Measurements from ENCODE around the gene MATK.
A peak's percentile ranks its signal among the peaks of the same experiment; 100 is the strongest.

Gene MATK, protein sequence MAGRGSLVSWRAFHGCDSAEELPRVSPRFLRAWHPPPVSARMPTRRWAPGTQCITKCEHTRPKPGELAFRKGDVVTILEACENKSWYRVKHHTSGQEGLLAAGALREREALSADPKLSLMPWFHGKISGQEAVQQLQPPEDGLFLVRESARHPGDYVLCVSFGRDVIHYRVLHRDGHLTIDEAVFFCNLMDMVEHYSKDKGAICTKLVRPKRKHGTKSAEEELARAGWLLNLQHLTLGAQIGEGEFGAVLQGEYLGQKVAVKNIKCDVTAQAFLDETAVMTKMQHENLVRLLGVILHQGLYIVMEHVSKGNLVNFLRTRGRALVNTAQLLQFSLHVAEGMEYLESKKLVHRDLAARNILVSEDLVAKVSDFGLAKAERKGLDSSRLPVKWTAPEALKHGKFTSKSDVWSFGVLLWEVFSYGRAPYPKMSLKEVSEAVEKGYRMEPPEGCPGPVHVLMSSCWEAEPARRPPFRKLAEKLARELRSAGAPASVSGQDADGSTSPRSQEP

DNA sequence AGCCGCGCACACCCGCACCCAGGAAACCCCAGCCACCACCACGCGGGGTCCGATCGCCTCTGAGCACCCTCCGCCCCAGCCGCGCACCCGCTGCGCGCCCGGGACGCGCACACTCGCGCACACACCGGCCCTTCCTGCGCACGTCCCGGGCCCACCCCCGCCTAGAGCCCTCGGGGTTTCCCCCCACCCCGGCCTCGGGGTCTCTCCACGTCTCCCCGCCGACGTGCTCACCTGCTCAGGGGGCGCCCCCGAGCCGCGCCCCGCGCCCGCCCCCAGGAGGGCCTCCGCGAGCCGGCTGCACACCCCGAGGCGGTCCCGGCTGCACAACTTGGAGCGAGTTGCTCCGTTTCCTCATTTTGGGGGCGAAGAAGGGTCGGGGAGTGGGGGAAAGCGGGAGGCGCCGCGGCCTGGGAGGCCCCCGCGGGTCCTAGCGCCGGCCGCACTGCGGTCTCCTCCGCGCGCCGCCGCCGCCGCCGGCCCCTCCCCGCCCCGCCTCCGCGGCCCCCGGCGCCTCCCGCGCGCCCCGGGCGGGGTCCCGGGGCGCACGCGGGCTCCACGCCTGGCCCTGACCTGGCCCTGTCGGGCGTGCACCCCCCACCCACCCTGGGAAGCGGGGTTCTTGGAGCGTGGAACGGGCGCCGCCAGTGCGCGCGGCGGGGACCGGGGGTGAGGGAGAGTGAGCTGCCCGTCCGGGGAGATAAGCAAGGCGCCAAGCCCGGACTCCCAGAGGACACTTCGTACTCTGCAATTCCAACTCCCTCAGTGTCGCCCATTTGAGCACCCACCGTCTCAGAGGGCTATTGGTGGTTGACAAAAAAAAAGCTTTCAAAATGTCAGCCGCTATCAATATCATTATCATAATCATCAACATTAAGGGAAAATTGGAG lies at the start of gene MATK:
Gene MATK (minus strand): TSS at position 444 of the 887 bp plus-strand sequence. CDS start 1,246 bp downstream, outside the sequence.
- DNase-seq = peak; percentile 86

DNA sequence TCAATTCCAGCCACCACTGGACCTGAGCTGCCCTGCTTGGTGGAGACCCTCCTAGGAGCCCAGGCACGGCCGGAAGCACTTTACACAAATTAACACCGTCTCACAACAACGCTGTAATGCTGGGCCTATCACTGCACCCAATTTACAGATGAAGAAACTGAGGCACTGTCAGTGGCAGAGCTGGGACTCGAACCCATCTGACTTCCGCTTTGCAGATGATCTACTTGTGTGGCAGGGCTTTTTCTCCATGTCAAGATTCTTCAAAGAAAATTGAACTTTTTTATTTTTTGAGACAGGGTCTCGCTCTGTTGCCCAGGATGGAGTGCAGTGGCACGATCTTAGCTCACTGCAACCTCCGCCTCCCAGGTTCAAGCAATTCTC lies 48.9 kb upstream of the MATK start:
- no peak for DNase-seq

DNA sequence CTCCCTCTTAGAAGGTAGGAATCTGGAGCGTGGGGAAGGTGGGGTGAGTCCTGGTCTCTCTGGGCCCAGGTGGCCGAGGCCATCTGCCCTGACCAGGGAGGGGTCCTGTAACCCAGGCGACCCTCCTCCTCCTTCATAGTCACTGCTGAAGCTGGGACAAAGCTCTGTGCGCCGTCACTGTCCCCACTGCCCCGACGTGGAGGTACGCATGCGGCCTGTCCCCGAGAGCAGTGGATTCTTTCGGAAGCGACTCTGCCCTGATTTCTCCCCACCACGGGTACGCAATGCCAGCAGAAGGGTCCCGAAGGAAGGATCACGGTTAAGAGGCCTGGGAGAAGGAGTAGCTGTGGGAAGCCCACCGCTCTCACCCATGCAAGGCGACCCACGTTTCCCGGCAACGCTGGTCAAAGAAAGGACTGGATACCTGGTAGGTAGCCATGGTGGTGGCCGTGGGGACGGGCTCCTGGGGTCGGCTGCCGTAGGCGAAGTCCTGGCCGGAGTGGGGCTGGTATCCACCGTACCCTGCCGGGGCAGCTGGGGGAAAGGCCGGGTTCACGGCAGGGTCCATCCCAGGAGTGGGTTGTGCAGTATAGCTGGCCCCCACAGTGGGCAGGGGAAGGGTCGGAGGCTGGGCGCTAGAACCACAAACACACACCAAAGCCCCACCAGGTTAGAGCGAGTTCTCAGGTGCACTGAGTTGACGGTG lies 48.3 kb upstream of the MATK start:
- no peak for DNase-seq

DNA sequence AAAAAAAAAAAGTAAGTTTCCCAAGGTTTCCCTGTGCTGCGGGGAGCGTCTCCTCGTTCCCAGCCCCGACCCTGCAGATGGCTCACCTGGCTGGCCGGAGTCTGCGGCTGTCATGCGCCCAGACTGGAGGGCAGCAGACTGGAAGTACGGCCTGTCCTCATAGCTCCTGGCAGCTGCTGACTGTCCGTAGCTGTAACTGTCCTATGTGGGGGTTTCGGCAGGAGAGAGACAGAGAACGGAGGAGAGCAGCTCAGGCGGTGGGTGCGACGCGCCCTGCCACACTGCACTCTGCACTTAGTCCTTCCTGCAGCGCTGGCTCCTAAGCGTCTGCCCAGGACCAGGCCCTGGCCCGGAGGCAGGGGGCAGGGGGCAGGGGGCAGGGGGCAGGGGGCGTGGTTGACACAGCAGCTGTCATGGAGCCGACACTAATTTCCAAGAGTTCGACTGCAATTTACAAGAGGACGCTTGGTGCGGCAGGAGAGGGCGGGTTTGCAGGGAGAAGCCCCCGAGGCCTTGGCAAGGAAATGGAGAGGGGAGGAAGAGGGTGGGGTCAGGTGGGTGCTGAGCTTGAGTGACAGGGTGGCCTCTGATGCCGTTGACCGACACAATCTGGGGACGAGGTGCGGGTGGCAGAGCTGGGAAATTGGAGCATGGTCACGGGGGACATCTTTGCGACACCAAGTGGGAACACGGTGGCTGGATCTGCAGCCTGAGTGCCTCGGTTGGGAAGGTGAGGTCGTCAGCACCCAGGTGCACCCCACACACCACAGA lies 47.6 kb upstream of the MATK start:
- DNase-seq = no peak

DNA sequence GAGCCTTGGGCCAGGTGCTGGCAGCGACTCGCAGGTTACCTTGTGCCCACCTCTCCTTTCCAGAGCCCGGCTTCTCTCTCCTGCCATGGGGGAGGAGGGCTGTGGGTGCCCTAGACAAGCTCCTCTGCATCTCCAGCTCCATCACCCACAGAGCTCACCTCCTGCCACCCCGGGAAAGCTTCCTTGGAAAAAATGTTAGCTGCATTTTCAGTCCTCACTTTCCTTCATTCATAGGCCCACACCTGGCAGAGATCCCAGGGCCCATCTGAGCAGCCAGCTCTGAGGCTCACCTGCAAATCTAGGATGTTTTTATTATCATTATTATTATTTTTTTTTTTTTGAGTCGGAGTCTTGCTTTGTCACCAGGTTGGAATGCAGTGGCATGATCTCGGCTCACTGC lies 45.8 kb upstream of the MATK start:
- DNase-seq = no peak

DNA sequence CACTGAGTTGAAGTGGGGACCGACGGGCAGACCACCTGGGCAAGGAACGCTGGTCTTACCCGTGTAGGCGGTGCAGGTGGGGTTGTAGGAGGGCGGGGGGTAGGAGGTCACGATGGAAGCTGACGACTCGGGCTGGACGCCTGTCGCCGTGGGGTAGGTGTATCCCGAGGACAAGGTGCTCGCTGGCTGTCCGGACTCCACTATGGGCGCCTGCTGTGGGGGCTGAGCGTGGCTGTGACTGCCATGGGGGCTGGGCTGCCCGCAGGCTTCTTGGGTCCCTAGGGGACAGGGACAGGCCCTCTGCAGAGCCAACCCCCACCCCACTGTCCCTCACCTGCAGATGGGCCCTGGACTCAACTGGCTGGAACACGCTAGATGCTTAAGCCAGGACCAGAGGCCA lies 45.4 kb upstream of the MATK start:
- no peak for DNase-seq

DNA sequence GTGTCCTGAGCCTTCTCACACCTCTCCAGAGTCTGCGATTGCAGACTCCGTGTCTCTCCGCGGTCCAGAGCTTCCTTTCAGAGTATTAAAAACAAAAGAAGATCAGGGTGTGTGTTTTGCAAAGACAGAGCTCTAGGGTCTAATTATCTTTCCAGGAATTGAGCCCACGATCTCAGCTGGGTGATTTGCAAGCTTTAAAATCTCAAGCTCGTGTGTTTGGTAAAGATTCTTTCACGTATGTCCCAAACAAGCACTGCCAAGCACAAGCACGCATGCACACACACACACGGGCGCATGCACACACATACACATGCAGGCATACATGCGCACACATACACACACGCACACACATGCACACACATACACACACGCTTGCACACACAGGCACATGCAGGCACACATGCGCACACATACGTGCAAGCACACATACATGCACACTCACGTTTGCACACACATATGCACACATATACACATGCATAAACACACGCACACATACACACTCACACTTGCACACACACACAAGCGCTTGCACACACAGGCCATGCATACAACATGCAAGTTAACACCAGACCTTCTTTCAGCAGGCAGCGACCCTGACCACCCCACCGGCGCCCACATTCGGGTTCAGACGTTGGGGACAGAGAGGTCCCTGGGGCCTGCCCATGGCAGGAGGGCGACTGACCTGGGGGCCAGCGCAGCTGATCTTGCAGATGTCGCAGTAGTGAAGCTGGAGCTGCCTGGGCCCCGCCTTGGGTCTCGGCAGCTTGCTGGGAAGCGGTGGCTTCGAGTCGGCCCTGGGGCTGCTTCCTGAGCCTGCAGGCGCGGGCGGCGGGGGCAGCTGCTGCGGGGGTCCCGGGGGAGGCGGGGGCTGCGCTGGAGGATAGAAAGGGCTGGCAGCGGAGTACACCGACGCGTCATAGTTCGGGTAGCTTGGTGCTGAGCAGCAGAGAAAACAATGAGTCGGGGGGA lies 44.7 kb upstream of the MATK start:
- DNase-seq = no peak

DNA sequence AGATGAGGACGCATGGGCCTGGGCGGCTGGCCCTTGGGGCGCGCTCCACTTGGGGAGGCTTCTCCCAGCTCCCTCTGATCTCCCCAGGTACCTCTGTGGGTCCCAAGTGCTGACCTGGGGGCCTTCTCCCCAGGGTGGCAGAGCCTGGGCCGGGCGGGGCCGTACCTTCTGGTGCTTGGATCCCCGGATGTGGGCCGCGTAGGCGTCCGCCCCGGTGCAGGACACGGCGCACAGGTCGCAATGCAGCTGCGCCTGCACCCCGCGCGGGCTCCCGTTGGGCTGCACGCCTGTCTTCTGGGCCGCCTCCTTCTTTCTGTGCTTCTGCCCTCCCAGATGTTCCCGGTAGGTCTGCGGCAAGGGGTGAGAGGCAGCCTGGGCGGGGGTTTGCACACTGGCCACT lies 41.1 kb upstream of the MATK start:
- no peak for DNase-seq

DNA sequence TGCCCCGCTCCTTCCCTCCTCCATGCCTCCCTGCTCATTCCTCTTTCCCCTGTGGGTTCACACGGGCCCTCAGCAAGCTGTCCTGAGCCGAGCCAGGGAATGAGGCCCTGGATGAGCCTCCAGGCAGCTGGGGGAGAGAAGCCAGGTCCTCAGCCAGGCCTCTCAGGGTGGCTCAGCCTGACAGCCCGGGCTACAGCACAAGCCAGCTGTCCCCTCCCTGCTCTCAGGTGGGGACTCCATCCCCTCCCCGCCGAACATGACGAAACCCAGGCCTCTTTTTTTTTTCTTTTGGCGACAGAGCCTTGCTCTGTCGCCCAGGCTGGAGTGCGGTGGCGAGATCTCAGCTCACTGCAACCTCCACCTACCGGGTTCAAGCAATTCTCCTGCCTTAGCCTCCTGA lies 40.0 kb upstream of the MATK start:
- DNase-seq = no peak

DNA sequence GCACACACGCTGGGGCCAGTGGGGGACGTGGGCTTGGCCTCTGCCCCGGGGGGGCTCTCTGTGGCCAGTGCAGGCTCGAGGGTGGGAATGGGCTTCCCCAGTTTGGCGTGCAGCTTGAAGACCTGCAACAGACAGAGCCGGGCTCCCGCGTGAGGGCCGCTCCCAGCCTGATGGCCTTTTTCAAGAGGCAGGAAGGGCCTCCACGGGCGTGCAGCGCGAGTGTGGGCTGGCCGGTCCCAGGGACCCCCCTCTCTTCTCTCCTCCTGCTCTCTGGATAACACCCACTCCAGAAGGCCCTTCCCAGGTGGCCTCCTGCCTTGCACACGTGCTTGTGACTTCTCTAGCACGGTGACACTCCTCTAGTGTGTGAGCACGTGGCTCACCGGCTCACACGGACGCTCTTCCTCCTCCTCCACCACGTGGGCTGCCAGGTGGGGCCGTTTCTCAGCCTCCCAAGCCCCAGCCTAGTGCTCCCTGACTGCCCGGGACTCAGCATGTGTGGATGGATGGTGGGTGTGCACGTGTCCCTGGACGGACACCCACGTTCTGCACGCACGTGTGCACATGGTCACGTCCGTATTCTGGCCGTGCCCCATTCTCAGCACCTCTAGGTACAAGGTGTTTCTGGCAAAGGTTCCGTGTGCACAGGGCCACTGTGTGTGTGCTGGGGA lies 39.2 kb upstream of the MATK start:
- no peak for DNase-seq

DNA sequence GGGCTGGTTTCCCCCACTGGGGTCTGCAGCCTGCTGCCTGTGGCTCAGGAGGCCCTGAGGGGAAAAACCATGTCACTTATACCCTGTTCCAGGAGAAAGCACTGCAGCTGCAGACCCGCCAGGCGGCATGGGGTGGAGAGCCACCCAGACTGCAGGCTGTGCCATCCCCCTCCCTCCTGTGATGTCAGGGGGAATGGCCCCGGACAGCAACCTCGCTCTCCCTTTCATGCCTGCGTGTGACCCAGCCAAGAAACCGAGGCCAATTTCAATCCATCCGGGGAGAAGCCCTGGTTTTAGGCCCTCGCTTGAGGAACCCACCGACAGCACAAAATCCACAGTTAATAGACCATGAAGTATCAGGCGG lies 37.2 kb upstream of the MATK start:
- DNase-seq = no peak

DNA sequence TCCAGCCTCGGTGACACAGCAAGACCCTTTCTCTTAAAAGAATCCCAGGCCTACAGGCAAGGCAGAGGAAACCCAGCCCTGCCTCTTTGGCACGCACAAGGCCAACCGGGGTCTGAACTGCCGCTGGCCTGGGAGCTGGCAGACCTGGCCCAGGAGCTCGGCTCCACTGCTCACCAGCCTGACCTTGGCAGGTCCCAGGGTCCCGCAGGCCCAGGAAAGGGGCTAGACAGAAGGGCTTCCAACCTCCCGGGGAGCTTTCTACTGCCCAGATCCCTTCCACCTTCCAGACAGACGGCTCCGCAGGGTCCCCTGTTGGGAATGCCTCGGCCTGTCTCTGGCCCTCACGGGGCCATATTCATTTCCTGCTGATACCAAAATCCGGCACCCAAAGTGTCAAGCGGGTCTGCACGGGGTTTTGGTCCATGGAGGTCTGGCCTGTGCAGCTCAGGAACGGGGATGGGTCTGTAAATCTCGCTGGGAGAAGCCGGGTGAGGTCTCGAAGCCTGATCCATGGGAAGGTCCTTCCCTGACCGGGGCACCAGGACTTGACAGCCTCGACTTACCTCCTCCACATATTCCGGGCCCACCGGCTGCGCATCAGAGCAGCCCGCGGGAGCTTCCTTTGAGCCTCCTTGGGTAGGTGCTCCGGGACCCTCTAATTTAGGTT lies 36.6 kb upstream of the MATK start:
- DNase-seq = no peak

DNA sequence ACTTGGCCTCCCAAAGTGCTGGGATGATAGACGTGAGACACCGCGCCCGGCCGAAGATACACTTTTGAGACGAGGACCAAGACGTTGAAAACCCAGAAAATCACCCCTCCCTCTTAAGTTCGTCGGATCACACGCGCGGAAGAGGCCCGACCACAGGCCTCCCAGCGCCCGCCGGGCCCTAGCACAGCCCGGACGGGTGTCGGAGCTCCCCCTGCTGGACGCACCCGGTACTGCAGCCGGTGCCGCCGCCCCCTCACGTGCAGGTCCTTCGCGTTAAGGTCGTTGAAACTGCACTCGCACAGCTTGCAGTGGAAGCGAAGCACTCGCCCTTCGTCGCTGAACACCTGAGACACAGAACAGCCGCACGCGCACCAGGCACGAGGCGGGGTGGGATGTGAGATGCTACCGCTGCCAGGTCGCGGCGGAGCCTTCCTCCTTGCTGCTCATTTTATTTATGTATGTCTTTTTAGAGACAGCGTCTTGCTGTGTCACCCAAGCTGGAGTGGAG lies 35.7 kb upstream of the MATK start:
- DNase-seq = peak; percentile 85

DNA sequence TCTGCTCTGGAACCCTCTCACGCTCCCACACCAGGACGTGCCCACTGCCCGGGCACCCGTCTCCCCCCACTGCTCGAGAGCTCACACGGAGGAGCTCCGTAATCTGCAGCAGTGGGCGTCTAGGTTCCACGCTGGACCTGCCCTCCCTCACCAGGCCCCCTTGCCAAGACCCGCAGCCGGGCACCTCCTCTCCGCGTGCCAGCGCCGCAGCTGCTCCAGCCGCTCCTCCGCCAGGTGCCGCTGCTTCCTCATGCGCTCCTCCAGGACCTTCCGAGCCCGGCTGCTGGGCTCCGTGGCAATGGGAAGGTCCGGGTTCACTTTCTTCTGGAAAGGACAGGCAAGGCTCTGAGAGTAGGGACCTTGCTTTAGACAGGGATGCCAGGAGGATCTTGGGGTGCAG lies 35.0 kb upstream of the MATK start:
- no peak for DNase-seq

DNA sequence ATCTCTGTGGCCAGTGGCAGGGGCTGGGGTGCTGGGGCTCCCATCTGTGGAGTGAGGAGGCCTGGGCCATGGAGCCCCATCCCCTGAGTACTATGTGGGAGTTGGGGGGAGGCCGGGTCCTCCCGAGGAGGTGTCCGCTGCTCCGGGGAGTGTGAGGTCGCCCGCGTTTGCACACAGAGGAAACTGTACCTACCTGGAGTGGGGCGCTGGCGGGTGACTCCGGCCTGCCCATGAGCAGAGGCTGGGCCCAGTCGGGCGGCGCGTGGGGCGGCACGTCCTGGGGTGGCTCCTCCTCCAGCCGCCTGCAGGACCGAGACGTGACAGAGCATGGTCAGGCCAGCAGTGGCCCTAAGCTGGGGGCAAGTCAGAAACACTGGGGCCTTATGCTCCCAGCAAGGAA lies 33.8 kb upstream of the MATK start:
- DNase-seq = no peak

DNA sequence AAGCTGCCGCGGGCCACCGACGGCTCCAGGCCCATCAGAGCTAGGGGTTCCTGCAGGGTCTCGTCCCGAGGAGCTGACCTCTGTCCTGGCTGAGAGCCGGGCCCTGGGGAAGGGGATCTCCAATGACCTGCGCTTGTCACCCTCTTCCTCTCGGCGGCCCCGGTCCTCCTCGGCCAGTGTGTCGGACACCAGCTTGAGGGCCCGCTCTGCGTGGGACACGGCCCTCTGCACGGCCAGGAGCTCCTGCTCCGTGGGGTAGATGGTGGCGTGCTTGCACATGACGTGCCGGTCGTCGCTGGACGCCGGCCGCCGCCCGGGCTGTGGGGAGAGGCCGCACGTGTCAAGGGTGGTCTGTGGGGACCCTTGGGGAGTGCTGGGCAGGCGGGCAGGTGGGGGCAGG lies 32.7 kb upstream of the MATK start:
- DNase-seq = no peak

DNA sequence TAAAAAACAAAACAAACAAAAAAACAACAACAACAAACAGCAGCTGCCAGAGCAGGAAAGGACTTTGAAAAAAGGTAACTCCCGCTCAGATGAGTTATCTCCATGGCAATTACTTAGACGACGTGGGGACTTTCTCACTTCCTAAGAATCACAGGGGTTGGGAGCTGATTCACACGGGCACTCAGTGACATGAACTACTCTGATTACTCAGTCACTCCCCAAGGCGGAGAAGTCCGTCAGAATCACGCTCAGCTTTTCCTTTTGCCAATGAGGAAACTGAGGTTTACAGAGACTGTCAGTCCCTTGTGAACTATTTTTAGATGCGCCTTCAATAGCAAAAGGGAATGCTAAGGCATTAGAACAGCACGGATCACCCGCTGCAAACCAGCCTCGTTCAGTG lies 32.3 kb upstream of the MATK start:
- peak; percentile 11 for DNase-seq

DNA sequence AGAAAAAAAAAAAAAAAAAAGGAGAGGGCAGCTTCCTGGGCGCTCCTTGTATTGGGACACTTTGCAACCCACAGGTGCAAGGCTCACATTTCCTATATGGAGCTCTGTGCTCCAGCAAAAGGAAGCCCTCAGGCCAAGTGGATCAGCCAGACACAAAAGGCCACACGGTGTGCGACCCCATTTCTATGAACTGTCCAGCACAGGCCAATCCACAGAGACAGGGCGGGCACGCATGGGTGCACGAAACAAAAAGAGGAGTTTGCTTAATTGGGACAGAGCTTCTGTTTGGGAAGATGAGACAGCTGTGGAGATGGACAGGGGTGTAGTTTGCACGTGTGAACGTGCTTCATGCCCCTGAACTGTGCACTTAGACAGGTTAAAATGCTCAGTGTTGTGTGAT lies 31.6 kb upstream of the MATK start:
- no peak for DNase-seq

DNA sequence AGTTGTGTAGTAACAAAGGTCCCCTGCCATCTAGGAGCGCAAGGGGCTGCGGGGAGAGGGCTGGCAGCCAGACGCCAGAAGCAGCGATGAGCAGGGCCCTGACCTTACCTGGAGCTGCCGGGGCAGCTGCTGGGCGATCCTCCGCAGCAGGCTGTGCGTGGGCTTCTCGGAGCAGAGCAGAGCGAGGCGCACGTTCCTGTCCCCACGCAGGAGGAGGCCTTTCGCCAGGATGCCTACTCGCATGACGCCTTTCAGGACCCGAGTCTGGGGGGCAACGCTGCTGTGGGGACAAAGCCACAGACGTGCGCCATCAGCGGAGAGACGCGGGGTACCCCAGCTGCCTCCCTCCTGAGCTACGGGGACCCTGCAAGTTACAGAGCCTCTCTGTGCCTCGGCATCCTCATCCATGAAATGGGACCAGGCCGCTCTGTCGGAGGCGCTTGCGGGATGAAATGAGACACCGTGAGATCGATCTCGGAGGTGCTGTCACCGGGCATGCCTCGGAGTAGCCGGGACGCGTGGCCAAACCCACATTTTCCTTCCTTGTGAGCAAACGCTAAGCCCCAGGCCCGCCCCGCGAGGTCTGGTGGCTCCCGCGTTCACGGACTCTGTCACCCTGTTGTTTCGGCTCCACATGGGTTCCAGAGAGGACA lies 30.5 kb upstream of the MATK start:
- DNase-seq = no peak

All from hematopoietic multipotent progenitor cell treated with erythropoietin and hydrocortisone succinate and interleukin-3 and kit ligand, for 4 days (in vitro differentiated cells).